ENCODE results near the gene SRSF4. TPM values are rescaled to one million over a fixed set of nuclear protein-coding genes. Genes with fewer than 3 reads are reported as not detected.
"Not testable (repeated sequence)": the region's sequence is repeated elsewhere in the genome, so short reads cannot be mapped to it uniquely, and the experiment has no call there.

Gene SRSF4
- 49.7 TPM for total RNA-seq

- FAIRE-seq, result no peak
- DNase-seq (ENCODE audit: low spot score in 2 of 2), result peak; percentile 97 to 98
Observed at GRCh38 chr1:29181413-29182225, at the start of gene SRSF4. SRSF4 (minus strand) TSS chr1:29181900; CDS start chr1:29181752, 148 bp downstream.

DNA sequence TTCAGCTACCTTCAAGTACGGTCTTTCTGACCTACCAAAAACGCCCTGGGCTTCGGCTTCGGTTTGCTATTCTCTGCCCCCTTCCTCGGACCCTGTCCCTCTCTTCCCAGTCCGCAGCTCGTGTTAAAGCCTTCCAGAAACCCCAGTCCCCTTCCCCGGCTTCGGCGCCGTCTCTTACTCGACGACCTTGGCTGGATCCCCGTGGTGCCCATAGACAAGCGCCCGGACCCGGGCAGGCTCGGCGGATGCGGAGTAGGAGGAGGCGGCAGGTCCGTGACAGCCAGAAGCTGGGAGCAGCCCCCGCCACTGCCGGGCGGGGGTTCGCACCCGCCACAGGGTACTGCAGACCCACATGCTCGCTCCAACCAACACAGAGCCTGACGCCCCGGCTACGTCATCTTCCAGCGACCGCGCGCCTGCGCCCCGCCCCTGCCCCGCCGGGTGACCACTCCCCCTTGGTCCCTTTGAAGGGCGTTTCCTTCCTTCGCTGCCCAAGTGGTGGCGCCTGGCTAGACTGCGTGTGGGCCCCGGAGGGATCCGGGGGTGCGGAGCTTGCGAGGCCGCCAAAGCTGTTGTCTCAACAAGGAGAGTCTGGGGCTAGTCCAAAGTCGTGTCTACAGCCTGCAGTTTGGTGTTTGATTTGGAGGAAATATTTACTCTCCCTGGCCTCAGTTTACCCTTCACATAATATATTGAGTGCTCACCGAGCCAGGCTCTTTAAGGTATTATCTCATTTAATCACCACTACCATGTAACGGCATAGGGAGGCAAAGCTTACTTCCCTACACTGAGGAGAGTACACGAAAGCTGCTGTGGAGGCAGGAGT, 49.1 kb upstream of the SRSF4 start, which contains the start of gene MECR:
Gene MECR, minus strand, starts transcription at position 382 of the 826 bp plus-strand sequence. Its CDS starts 28 bp downstream, at position 354.
- no peak for FAIRE-seq
- peak; percentile 88 to 96 for DNase-seq (ENCODE audit: low spot score in 2 of 2)

GRCh38 chr1:29230204-29230552, 48.5 kb upstream of the SRSF4 start:
- FAIRE-seq (no peak), DNase-seq (ENCODE audit: low spot score in 2 of 2) (no peak)

DNA sequence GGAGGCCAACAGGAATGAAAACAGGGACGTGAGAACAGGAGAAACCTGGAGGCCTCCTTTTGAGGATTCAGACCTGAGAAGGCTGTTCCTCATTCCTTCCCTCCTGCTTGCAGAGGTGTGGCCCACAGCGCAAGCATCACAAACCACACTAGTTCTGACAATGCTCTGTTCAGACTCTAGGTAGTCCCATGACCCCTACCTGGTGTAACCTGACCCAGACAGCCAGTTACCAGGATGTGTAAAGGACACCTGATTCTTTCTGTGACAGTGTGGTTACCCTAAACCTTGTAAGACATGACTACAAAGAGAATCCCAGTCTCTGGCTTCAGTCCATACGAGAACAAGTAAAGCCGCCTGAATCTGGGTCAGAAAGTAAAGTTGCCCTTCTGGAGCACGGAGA, 45.8 kb upstream of the SRSF4 start:
- FAIRE-seq (no peak), DNase-seq (ENCODE audit: low spot score in 2 of 2) (no peak)

GRCh38 chr1:29225361-29225760, 43.7 kb upstream of the SRSF4 start:
- no peak for DNase-seq (ENCODE audit: low spot score in 2 of 2)
- no peak for FAIRE-seq

GRCh38 chr1:29224356-29224837, 42.7 kb upstream of the SRSF4 start:
- no peak for FAIRE-seq
- DNase-seq (ENCODE audit: low spot score in 2 of 2), result no peak

- no peak for FAIRE-seq
- no peak for DNase-seq (ENCODE audit: low spot score in 2 of 2)
Observed at GRCh38 chr1:29223521-29223920, 41.8 kb upstream of the SRSF4 start.

DNA sequence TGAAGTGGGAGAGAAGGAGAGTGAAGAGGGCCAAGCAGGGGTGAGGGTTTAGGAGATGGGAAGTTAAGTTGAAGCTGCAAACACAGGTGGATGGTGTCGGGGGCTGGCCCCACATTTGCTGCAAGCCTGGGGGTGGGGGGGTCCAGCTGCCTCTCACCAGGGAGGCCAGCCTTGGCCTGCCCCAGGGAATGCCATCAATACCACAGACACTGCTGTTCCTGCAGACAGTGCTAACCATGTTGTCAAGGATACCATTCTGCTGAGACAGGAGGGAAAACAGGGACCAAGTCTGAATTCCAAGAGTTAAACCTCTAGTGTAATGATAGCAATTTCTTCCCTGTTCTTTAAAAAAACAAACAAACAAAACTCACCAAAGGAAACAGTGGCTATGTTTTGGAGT, 41.0 kb upstream of the SRSF4 start:
- DNase-seq (ENCODE audit: low spot score in 2 of 2) (no peak), FAIRE-seq (no peak)

DNA sequence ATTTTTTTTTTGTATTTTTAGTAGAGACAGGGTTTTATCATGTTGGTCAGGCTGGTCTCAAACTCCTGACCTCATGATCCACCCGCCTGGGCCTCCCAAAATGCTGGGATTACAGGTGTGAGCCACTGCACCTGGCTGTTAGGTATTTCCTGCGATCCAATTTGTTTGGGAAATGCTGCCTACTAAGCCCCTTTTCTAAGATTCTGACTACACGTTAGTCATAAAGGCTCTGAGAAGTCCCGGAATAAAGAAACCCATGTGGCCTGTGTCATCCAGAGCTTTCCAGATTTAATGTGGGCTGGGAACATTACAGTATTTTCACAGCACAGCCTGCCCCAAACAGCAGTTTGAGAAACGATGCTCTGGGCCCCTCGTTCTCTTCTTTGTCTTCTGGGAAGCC, 40.6 kb upstream of the SRSF4 start:
- DNase-seq (ENCODE audit: low spot score in 2 of 2); FAIRE-seq: not testable (repeated sequence)

GRCh38 chr1:29221296-29221695, 39.6 kb upstream of the SRSF4 start:
- DNase-seq (ENCODE audit: low spot score in 2 of 2) (no peak), FAIRE-seq (no peak)

GRCh38 chr1:29218223-29218622, 36.5 kb upstream of the SRSF4 start:
- FAIRE-seq, result no peak
- DNase-seq (ENCODE audit: low spot score in 2 of 2), result no peak

- DNase-seq (ENCODE audit: low spot score in 2 of 2), result no peak
Observed at GRCh38 chr1:29217633-29218032, 35.9 kb upstream of the SRSF4 start.

DNA sequence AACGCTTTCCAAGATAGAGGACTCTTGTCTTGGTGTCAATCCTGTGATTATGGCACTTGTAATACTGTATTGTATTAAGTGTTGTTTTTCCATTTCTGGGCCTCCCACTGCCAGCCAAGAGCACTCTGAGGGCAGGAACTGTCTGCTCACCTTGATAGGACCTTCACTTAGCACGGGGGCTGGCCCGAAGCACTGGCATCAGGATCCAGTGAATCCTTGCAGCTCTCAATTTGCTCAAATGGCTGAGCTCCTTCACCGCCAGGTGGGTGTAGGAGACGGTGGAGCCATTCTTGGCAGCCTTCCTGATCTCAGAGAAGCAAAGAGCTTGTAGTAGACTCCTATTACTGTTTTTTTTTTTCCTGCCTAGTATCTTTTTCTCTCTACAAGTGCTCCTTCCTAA, 31.4 kb upstream of the SRSF4 start:
- FAIRE-seq, result no peak

More at GRCh38 chr1:29217633-29218032, 35.9 kb upstream of the SRSF4 start:
- no peak for FAIRE-seq

GRCh38 chr1:29211086-29212030, 29.7 kb upstream of the SRSF4 start:
- no peak for FAIRE-seq
- DNase-seq (ENCODE audit: low spot score in 2 of 2), result no peak

More for the DNA sequence above, 31.4 kb upstream of the SRSF4 start:
- DNase-seq (ENCODE audit: low spot score in 2 of 2), result no peak

GRCh38 chr1:29210278-29211085, 28.8 kb upstream of the SRSF4 start:
- no peak for FAIRE-seq
- no peak for DNase-seq (ENCODE audit: low spot score in 2 of 2)

DNA sequence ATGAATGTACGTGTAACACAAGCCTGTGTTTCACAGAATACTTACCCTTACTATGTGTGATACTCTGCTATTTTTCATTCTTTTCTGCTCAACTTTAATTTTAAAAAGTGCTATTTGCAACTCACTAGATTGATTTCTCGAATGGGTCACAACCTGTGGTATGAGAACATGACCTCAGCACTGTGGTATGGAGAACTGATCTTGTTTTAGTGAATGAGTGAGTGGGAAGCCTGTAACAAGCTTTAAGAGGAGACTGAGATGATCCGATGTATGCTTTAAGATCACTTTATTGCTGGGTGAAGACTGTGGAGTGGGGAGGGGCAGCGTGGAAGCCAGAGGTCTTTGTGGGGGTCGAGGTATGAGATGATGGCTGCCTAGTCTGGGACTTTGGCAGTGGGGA, 27.5 kb upstream of the SRSF4 start:
- FAIRE-seq (no peak), DNase-seq (ENCODE audit: low spot score in 2 of 2) (no peak)

GRCh38 chr1:29208442-29208841, 26.7 kb upstream of the SRSF4 start:
- DNase-seq (ENCODE audit: low spot score in 2 of 2), result no peak

DNA sequence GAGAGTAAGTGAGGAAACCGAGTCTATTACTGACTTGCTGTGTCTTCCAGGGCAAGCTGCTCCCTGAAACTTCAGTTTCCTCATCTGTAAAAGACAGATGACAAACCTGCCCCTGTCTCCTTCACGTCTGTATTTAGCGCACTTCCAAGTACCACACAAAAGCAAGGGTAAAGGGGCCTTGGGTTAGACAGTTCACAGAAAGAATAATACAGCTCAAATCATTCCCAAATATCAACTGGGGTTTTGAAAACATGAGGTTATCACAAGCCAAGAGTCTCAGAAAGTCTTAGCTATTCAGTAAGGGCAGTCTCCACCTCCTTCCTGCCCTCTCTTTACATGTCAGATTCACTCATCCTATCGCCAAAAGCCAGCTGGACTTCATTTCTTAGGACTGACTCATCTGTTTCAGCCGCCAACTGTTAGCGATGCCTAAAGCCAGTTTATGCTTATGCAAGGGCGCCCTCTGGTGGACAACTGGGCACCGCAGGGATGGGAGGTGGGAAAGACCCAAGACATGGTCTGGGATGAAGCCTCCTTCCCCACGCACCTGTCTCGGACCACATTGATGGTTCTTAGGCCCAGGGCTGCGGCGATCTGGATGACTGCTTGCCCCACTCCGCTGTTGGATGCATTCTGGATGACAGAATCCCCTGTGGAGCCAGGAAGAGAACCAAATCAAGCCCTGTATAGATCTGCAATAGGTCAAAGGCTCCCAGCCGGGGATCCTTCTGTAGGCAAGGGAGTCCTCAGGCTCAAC, 21.1 kb upstream of the SRSF4 start:
- DNase-seq (ENCODE audit: low spot score in 2 of 2) (peak; percentile 68 to 93), FAIRE-seq (peak; percentile 83)

More at GRCh38 chr1:29208442-29208841, 26.7 kb upstream of the SRSF4 start:
- FAIRE-seq, result no peak

- FAIRE-seq (no peak), DNase-seq (ENCODE audit: low spot score in 2 of 2) (no peak)
Observed at GRCh38 chr1:29202053-29202452, 20.4 kb upstream of the SRSF4 start.

Data from frontal cortex (tissue), 4 donors.